ENCODE measurements around the gene TCHP.

Gene TCHP

GRCh38 chr12:109939504-109939903 lies 39.4 kb downstream of the TCHP start:
- ATAC-seq = no peak
- TF ChIP-seq PATZ1 (CRISPR knock-in tag; IDR thresholded peaks at IDR 0.05; ENCODE audit: borderline replicate concordance) (no peak), ZC3H10 (CRISPR knock-in tag; IDR thresholded peaks at IDR 0.05) (no peak), ARNTL (CRISPR knock-in tag; IDR thresholded peaks at IDR 0.05; ENCODE audit: borderline replicate concordance, low read depth) (no peak), TCF4 (CRISPR knock-in tag; IDR thresholded peaks at IDR 0.05; ENCODE audit: borderline replicate concordance) (no peak)

- TF ChIP-seq PATZ1 (CRISPR knock-in tag; IDR thresholded peaks at IDR 0.05; ENCODE audit: borderline replicate concordance) = no peak
- no peak for TF ChIP-seq ESRRG (CRISPR knock-in tag; IDR thresholded peaks at IDR 0.05)
- no peak for TF ChIP-seq TOX (CRISPR knock-in tag; IDR thresholded peaks at IDR 0.05; ENCODE audit: borderline replicate concordance)
- no peak for TF ChIP-seq CSRNP3 (CRISPR knock-in tag; IDR thresholded peaks at IDR 0.05)
- TF ChIP-seq ISL1 (CRISPR knock-in tag; IDR thresholded peaks at IDR 0.05) = no peak
- ATAC-seq = no peak
Measured at GRCh38 chr12:109940339-109940923, 40.4 kb downstream of the TCHP start.

GRCh38 chr12:109943811-109944210 lies 43.7 kb downstream of the TCHP start:
- ATAC-seq = no peak

More at GRCh38 chr12:109943811-109944210, 43.7 kb downstream of the TCHP start:
- TF ChIP-seq GLIS3 (CRISPR knock-in tag; IDR thresholded peaks at IDR 0.05) = no peak
- TF ChIP-seq CSDC2 (CRISPR knock-in tag; IDR thresholded peaks at IDR 0.05) = no peak
- TF ChIP-seq ZC3H10 (CRISPR knock-in tag; IDR thresholded peaks at IDR 0.05) = no peak
- no peak for TF ChIP-seq RARB (CRISPR knock-in tag; IDR thresholded peaks at IDR 0.05)
- no peak for TF ChIP-seq TCF4 (CRISPR knock-in tag; IDR thresholded peaks at IDR 0.05; ENCODE audit: borderline replicate concordance)
- no peak for TF ChIP-seq TSHZ2 (CRISPR knock-in tag; IDR thresholded peaks at IDR 0.05)
- no peak for TF ChIP-seq ZFP30 (CRISPR knock-in tag; IDR thresholded peaks at IDR 0.05)
- TF ChIP-seq TOX (CRISPR knock-in tag; IDR thresholded peaks at IDR 0.05; ENCODE audit: borderline replicate concordance) = no peak
- no peak for TF ChIP-seq ARNTL (CRISPR knock-in tag; IDR thresholded peaks at IDR 0.05; ENCODE audit: borderline replicate concordance, low read depth)
- no peak for TF ChIP-seq ZNF8 (CRISPR knock-in tag; IDR thresholded peaks at IDR 0.05)
- TF ChIP-seq BACH2 (CRISPR knock-in tag; IDR thresholded peaks at IDR 0.05; ENCODE audit: borderline replicate concordance) = no peak
- TF ChIP-seq POU6F1 (CRISPR knock-in tag; IDR thresholded peaks at IDR 0.05; ENCODE audit: borderline replicate concordance, low read depth) = no peak
- no peak for TF ChIP-seq CSRNP3 (CRISPR knock-in tag; IDR thresholded peaks at IDR 0.05)
- TF ChIP-seq ZFP3 (CRISPR knock-in tag; IDR thresholded peaks at IDR 0.05) = no peak
- no peak for TF ChIP-seq PPARA (CRISPR knock-in tag; IDR thresholded peaks at IDR 0.05; ENCODE audit: borderline replicate concordance)
- no peak for TF ChIP-seq PATZ1 (CRISPR knock-in tag; IDR thresholded peaks at IDR 0.05; ENCODE audit: borderline replicate concordance)
- TF ChIP-seq ZNF565 (CRISPR knock-in tag; conservative IDR thresholded peaks at IDR 0.05; ENCODE audit: low read depth) = no peak
- no peak for TF ChIP-seq ISL1 (CRISPR knock-in tag; IDR thresholded peaks at IDR 0.05)
- TF ChIP-seq CREB5 (CRISPR knock-in tag; IDR thresholded peaks at IDR 0.05; ENCODE audit: low read depth) = no peak

Measured in SK-N-SH treated with all-trans-retinoic acid at 6 μM for 48 hours (cell line).